Measurements from ENCODE around the gene ZBTB45. TPM values are rescaled to one million over a fixed set of nuclear protein-coding genes. Genes with fewer than 3 reads are reported as not detected.

ZBTB45 gene
- total RNA-seq, 1 donor from 2014 or later, result 20.2 TPM

GRCh38 chr19:58483776-58484175 is 35.8 kb downstream of the ZBTB45 start:
- Mint-ChIP-seq H3K9me3 (no peaks in the 10 kb centered on the region), H3K4me3 (no peak overlapping the region), H3K4me1 (ENCODE audit: unreplicated experiment) (no peaks in the 10 kb centered on the region), H3K27ac (no peak overlapping the region), H3K27me3 (no peaks in the 10 kb centered on the region), H3K36me3 (no peaks in the 10 kb centered on the region)
- DNase-seq (ENCODE audit: extremely low spot score, unreplicated experiment), result no peak
- TF ChIP-seq CTCF (conservative IDR thresholded peaks at IDR 0.05), result no peak

- Mint-ChIP-seq H3K9me3 (no peaks in the 10 kb centered on the region), H3K27me3 (no peaks in the 10 kb centered on the region), H3K4me1 (ENCODE audit: unreplicated experiment) (no peaks in the 10 kb centered on the region), H3K4me3 (no peak overlapping the region), H3K27ac (no peak overlapping the region), H3K36me3 (no peaks in the 10 kb centered on the region)
- DNase-seq (ENCODE audit: extremely low spot score, unreplicated experiment), result no peak
- TF ChIP-seq CTCF (conservative IDR thresholded peaks at IDR 0.05), result no peak
Observed at GRCh38 chr19:58482372-58482771, 37.2 kb downstream of the ZBTB45 start.

- DNase-seq (ENCODE audit: extremely low spot score, unreplicated experiment), result no peak
- H3K27ac Mint-ChIP-seq, result no peak overlapping the region
- H3K27me3 Mint-ChIP-seq, result no peaks in the 10 kb centered on the region
- no peaks in the 10 kb centered on the region for H3K36me3 Mint-ChIP-seq
- H3K4me1 Mint-ChIP-seq (ENCODE audit: unreplicated experiment), result peaks cover 5% of the 10 kb centered on the region
- no peak overlapping the region for H3K4me3 Mint-ChIP-seq
- H3K9me3 Mint-ChIP-seq, result no peaks in the 10 kb centered on the region
- no peak for TF ChIP-seq CTCF (conservative IDR thresholded peaks at IDR 0.05)
Observed at GRCh38 chr19:58480831-58481230, 38.8 kb downstream of the ZBTB45 start.

GRCh38 chr19:58480481-58480830 is 39.2 kb downstream of the ZBTB45 start:
- H3K4me1 Mint-ChIP-seq (ENCODE audit: unreplicated experiment), result peaks cover 5% of the 10 kb centered on the region
- no peak overlapping the region for H3K27ac Mint-ChIP-seq
- no peak for TF ChIP-seq CTCF (conservative IDR thresholded peaks at IDR 0.05)
- DNase-seq (ENCODE audit: extremely low spot score, unreplicated experiment), result no peak
- no peaks in the 10 kb centered on the region for H3K9me3 Mint-ChIP-seq
- H3K27me3 Mint-ChIP-seq, result no peaks in the 10 kb centered on the region
- no peak overlapping the region for H3K4me3 Mint-ChIP-seq
- H3K36me3 Mint-ChIP-seq, result no peaks in the 10 kb centered on the region

GRCh38 chr19:58479736-58480480 is 39.7 kb downstream of the ZBTB45 start:
- Mint-ChIP-seq H3K4me3 (no peak overlapping the region), H3K27ac (no peak overlapping the region), H3K9me3 (no peaks in the 10 kb centered on the region), H3K36me3 (no peaks in the 10 kb centered on the region), H3K27me3 (no peaks in the 10 kb centered on the region), H3K4me1 (ENCODE audit: unreplicated experiment) (peaks cover 5% of the 10 kb centered on the region)
- TF ChIP-seq CTCF (conservative IDR thresholded peaks at IDR 0.05), result no peak
- no peak for DNase-seq (ENCODE audit: extremely low spot score, unreplicated experiment)

Measured in type B pancreatic cell (in vitro differentiated cells).